NCI-H774 (cell line): ENCODE data around the gene ZG16.
"Not testable (repeated sequence)": the region's sequence is repeated elsewhere in the genome, so short reads cannot be mapped to it uniquely, and the experiment has no call there.

Experiments used
- DNase-seq: peaks from one replicate; lab custom pipeline; 2025; lab: John Stamatoyannopoulos, UW

Gene ZG16

GRCh38 chr16:29748760-29749149 lies 29.3 kb upstream of the ZG16 start:
- not testable (repeated sequence) for DNase-seq

GRCh38 chr16:29753516-29753915 lies 24.5 kb upstream of the ZG16 start:
- no peak for DNase-seq

GRCh38 chr16:29756654-29757053 lies 21.4 kb upstream of the ZG16 start:
- no peak for DNase-seq

GRCh38 chr16:29757086-29757485 lies 21.0 kb upstream of the ZG16 start:
- not testable (repeated sequence) for DNase-seq

GRCh38 chr16:29757950-29758466 lies 20.0 kb upstream of the ZG16 start:
- no peak for DNase-seq

GRCh38 chr16:29760567-29761279 lies 17.3 kb upstream of the ZG16 start:
- DNase-seq, result no peak

GRCh38 chr16:29761280-29761651 lies 16.8 kb upstream of the ZG16 start:
- not testable (repeated sequence) for DNase-seq

GRCh38 chr16:29761882-29762281 lies 16.2 kb upstream of the ZG16 start:
- DNase-seq, result no peak

- DNase-seq, result no peak
Measured at GRCh38 chr16:29763326-29763725, 14.7 kb upstream of the ZG16 start.

GRCh38 chr16:29765167-29766032 lies 12.7 kb upstream of the ZG16 start:
- peak; percentile 92 for DNase-seq

- DNase-seq, result no peak
Measured at GRCh38 chr16:29766571-29766970, 11.5 kb upstream of the ZG16 start.

GRCh38 chr16:29767062-29767461 lies 11.0 kb upstream of the ZG16 start:
- no peak for DNase-seq

GRCh38 chr16:29769507-29769906 lies 8.5 kb upstream of the ZG16 start:
- no peak for DNase-seq

GRCh38 chr16:29770250-29770929 lies 7.7 kb upstream of the ZG16 start:
- peak; percentile 61 for DNase-seq

- not testable (repeated sequence) for DNase-seq
Measured at GRCh38 chr16:29772330-29772729, 5.7 kb upstream of the ZG16 start.

- no peak for DNase-seq
Measured at GRCh38 chr16:29774730-29775129, 3.3 kb upstream of the ZG16 start.

- no peak for DNase-seq
Measured at GRCh38 chr16:29775742-29776408, 2.2 kb upstream of the ZG16 start.

- DNase-seq, result no peak
Measured at GRCh38 chr16:29779474-29779873, 1.4 kb downstream of the ZG16 start.

GRCh38 chr16:29783094-29783953 lies 5.3 kb downstream of the ZG16 start:
- DNase-seq, result not testable (repeated sequence)

- DNase-seq, result no peak
Measured at GRCh38 chr16:29784157-29784556, 6.1 kb downstream of the ZG16 start.

- no peak for DNase-seq
Measured at GRCh38 chr16:29784901-29785500, 6.9 kb downstream of the ZG16 start.
